IPS-11a (cell line): ENCODE data around the gene AGO3.

ENCODE experiments used
- H3K4me3 ChIP-seq: one replicate; pipeline ENCODE4 v1.5.1; 2013; ENCODE audit warnings: low read depth, low read length, control low read depth

The AGO3 gene

DNA sequence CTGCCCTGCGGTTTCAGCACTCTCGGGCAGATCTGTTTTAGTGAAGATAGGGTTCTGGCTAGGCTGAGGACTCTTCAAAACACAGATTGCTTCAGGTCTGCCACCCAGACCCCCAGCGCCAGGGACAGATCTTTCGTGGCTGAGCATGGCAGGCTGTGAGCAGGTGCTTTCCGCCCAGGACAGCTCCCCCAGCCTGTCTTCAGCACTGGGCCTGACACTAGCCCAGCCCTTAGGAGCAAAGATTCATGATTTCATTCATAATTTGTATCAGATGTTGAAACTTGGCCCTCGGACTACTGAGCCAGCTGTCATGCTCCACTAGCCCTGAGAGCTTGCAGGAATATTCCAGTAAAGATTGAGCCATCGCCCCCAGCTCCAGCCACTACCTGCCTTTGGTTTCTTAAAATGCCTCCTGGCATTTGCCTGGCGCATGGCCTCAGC is 163.7 kb downstream of the AGO3 start:
- no peak overlapping the region for H3K4me3 ChIP-seq

DNA sequence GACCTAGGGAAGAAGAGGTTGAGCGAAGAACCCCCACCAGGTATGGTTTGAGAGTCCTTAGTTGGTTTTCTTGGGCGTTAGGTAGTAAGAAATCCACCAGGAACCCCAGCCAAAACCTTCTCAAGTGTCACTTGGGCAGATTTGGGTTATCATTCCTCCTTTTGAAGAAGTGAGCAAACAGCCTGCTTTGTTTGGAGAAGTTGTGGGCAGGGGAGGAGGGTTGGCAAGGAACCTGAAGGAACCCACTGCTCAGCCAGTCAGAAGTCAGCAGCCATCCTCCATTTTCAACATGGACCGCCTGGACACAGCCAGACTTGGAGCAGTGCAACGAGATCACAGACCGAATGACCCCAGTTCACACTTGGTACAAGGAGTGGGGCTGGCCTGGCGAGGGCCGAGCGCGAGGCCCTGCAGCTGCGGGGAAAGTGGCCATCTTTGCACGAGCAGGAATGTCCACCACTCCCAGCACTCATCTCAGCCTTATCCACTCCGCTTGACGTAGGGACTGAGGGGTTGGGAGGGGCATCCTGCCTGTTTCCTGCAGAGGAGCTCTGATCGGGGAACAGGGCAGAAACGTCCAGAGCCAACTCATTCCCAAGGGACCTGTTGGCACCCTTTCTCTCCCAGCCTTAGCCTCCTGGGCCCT is 165.0 kb downstream of the AGO3 start:
- H3K4me3 ChIP-seq, result no peak overlapping the region

- H3K4me3 ChIP-seq, result no peak overlapping the region
Observed at GRCh38 chr1:36096500-36097432, 165.9 kb downstream of the AGO3 start.

- H3K4me3 ChIP-seq, result no peak overlapping the region
Observed at GRCh38 chr1:36097693-36098585, 167.0 kb downstream of the AGO3 start.

GRCh38 chr1:36098650-36099365 is 167.9 kb downstream of the AGO3 start:
- no peak overlapping the region for H3K4me3 ChIP-seq

DNA sequence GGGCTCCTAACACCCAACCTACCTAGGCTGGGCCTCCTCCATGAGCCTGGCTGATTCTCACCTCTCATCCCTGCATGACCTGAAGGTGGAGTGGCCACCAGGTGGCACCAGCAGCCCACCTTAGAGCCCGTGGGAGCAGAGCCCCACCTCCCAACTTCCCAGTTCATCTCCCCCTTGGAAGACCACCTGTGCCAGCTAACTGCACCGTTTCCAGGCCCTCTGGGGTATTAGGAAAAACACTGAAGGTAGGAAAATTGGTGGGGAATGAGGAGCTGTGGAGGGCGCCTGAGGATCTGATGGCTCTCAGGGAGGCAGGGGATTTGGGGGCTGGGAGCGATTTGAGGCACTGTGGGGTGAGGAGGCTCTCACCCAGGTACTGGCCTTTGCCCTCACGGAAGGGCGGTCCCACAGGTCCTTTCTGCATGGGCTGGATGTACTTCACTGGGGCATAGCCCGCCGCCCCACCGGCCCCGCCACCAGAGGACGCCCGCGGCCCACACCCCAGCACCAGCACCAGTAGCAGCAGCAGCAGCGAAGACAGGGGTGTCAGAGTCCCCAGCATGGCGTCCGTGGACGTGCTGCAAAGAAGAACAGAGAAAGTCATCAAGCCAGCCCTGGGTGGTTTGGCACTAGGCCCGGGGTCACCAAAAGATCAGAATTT is 168.9 kb downstream of the AGO3 start:
- H3K4me3 ChIP-seq, result no peak overlapping the region

DNA sequence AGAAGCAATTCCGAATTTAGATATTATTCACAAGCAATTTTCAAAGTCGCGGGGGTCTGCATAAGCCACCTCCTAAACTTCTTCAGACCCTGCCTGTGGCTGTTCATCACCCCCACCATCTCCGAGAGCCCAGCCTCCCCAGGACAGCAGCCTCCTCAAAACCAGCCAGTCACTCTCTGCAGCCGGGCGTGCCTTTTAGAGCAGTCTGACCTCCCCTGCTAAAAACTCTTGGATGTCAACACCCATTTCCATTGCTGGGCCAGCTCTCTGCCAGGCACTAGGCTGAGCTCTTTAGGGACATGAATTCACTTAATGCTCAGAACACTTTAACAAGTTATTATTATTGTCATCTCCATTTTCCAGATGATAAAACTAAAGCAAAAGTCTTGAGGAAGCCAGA is 169.5 kb downstream of the AGO3 start:
- no peak overlapping the region for H3K4me3 ChIP-seq

GRCh38 chr1:36101546-36101945 is 170.6 kb downstream of the AGO3 start:
- H3K4me3 ChIP-seq, result no peak overlapping the region

- no peak overlapping the region for H3K4me3 ChIP-seq
Observed at GRCh38 chr1:36106269-36106668, 175.4 kb downstream of the AGO3 start.

DNA sequence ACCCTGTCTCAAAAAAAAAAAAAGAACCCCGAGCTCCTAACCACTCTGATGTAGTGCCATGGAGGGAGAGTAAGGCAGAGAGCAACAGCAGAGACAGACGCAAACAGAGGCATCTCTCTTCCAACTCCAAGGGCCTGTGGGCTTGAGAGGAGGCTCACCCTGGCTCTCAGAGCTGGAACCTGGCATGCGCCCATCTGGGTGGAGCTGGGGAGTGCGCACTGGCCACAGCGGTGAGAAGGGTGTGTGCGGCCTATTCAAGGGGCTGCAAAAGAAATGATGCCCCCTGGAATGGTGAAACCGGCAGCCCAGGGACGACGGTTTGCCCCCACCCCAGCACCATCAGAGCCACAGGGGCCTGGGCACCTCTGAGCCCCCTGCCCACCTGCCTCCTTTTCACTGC is 176.5 kb downstream of the AGO3 start:
- H3K4me3 ChIP-seq, result no peak overlapping the region

DNA sequence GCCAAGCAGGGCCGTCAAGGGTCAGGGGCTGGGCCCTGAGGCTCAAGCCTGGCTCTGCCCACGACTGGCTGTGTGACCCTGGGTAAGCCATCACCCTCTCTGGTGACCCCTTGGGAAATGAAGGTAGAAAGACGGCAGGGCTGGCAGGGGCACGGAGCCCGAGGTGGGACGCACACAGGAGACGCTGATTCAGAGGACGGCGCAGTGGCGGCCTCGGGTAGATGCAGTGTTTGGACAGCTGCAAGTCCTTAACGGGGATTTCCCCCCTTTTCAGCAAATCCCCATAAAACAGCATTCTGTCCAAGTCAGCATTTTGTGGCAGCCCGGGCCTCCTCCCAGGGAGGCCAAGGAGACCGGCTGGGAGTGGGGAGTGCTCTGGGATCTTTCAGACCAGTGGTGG is 177.4 kb downstream of the AGO3 start:
- H3K4me3 ChIP-seq, result no peak overlapping the region

DNA sequence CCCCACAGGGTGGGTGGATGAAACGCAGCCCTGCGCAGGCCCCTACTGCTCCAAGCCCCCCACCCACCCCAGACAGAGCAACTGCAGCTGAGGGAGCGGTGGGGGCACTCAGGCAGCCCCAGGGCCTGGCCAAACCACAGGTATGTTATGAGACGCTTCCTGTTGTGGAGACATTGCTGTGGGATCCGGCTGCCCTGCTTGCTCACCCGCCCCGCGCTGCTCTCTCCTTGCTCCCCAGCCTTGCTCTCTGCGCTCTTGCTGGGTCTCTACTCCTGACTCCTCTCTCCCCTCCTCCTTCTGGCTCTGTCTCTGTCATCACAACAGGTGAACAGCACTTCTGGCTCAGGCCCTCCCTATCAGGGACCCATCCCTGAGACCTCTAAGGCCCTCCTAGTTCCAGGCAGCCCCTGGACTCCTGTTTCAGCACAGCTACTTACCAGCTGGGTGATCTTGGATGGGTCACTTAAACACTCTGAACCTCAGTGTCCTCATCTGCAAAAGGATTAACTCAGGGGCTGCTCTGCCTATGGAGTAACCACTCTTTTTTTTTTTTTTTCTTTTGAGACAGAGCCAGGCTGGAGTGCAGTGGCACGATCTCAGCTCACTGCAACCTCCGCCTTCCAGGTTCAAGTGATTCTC is 178.3 kb downstream of the AGO3 start:
- no peak overlapping the region for H3K4me3 ChIP-seq

DNA sequence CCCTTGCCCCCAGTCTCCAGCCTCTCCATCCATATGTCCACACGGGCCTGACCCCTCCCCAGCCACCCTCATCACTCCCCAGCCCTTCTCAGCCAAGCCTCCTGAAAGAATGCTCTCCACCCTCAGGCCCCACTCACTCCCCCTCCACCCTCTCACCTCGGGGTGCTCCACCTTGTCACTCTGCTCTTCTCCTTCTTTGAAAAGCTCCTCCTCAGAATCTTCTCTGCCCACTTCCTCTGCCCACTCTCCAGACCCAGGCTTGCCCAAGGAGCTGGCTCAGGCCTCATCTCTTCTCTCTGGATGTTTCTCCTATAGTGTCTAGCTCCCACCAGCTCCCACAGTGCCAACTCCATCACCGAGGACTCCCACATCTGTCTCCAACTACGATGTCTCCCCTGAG is 180.2 kb downstream of the AGO3 start:
- H3K4me3 ChIP-seq, result no peak overlapping the region

- H3K4me3 ChIP-seq, result no peak overlapping the region
Observed at GRCh38 chr1:36112823-36113222, 181.9 kb downstream of the AGO3 start.

DNA sequence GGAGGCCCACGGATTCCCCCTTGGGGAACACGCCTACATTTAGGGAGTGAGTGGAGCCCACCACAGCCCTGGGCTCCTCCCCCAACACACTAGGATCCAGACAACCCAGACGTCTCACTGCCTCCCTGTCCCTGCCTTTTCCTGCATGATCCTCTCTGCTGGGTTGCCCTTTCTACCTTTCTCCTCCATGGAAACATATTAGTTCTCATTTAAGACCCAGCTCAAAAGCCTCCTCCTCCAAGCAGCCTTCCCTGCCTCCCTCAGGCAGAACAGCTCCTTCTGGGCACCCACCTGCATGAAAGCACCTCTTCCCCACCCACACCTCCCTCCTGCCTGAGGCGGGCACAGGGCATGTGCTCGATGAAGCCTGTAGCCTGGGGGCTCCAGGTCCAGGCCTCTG is 183.5 kb downstream of the AGO3 start:
- no peak overlapping the region for H3K4me3 ChIP-seq

DNA sequence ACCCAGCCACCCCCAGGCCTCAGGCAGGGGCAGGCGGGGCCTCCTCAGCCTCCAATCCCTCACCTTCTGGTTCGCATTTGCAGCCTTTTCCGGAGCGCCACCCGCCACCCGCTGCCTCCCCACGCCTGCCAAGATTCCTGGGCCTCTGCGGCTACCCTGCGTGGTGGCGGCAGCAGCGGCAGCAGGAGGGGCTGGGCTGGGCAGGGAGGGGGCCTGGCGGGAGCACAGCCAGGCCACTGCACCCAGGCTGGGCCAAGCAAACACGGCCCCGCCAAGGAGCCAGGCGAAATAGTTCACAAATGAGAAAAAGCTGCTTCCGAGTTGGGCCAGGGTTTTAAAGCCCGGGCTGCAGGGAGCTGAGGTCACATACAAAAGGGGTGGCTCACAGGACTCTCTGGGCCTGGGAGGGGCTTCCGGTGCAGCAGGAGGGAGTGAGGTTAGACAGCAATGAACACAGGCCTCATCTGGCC is 184.3 kb downstream of the AGO3 start:
- H3K4me3 ChIP-seq, result no peak overlapping the region

DNA sequence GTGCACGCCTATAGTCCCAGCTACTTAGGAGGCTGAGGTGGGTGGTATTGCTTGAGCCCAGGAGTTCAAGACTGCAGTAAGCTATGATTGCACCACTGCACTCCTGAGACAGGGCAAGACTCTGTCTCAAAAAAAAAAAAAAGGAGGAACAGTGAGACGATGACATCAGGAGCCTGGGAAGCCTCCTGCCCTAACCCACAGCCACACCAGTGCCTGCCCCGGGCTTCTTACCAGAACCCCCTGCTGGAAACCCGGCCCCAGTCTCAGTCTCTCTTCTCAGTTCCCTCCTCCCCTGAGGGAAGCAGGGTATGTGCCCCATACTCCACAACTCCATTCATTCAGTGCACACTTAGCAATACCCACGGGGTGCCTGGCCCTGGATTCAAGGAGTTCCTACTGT is 185.0 kb downstream of the AGO3 start:
- no peak overlapping the region for H3K4me3 ChIP-seq

DNA sequence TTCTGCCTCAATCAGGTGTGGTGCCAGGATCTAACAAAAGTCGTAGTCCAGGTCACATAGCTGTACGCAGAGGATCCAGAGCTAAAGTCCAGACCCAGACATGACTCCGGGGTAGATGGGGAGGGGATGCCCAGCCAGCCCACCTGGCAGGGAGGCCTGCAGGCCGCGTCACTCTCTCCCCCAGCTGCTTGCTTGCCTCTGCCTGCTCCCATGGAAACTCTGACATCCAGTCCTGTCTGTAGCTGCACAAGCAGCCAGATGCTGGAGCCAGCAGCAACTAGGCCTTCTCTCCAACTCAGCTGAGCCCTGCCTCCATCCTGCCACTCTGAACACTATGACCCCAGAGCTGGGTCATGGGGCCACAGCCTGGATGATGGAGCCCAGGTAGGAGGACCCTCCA is 186.0 kb downstream of the AGO3 start:
- H3K4me3 ChIP-seq, result no peak overlapping the region

- H3K4me3 ChIP-seq, result no peak overlapping the region
Observed at GRCh38 chr1:36118447-36119204, 187.7 kb downstream of the AGO3 start.
